Osteocyte (in vitro differentiated cells): ENCODE measurements around the gene GXYLT1. TPM values are rescaled to one million over a fixed set of nuclear protein-coding genes. Genes with fewer than 3 reads are reported as not detected.
A peak's percentile ranks its signal among the peaks of the same experiment; 100 is the strongest.

Source experiments
- DNase-seq: peaks from one replicate; pipeline ENCODE4 v3.0.0; 2021; ENCODE audit warnings: mixed read lengths; ENCODE audit not compliant: unreplicated experiment; ENCODE audit errors: extremely low spot score
- H3K27ac Mint-ChIP-seq: one replicate; pipeline ENCODE4 v1.8.0; 2021; ENCODE audit warnings: mild to moderate bottlenecking, mixed read lengths; ENCODE audit not compliant: unreplicated experiment
- H3K27me3 Mint-ChIP-seq: one replicate; pipeline ENCODE4 v1.8.0; 2021; ENCODE audit warnings: mixed read lengths; ENCODE audit not compliant: unreplicated experiment
- H3K36me3 Mint-ChIP-seq: one replicate; pipeline ENCODE4 v1.8.0; 2021; ENCODE audit warnings: mixed read lengths; ENCODE audit not compliant: unreplicated experiment
- H3K4me1 Mint-ChIP-seq: one replicate; pipeline ENCODE4 v1.8.0; 2021; ENCODE audit warnings: mixed read lengths; ENCODE audit not compliant: unreplicated experiment
- H3K4me3 Mint-ChIP-seq: one replicate; pipeline ENCODE4 v1.8.0; 2021; ENCODE audit warnings: mild to moderate bottlenecking, moderate library complexity, mixed read lengths; ENCODE audit not compliant: unreplicated experiment
- H3K9me3 Mint-ChIP-seq: one replicate; pipeline ENCODE4 v1.8.0; 2021; ENCODE audit warnings: mixed read lengths; ENCODE audit not compliant: unreplicated experiment
- total RNA-seq: library from RNA; stranded (reverse); gene quantifications from 2 replicates; pipeline ENCODE4 v1.2.1, GENCODE V29; 2021
- TF ChIP-seq, protein P1 (sequence below): fragments of 200-600 bp; sonication (generic); IDR thresholded peaks from 2 replicates; pipeline ENCODE4 v1.5.0; 2021; ENCODE audit warnings: antibody characterized with exemption, mild to moderate bottlenecking, moderate library complexity

GXYLT1 gene
- total RNA-seq, 1 donor from 2014 or later = 8.5 TPM

DNA sequence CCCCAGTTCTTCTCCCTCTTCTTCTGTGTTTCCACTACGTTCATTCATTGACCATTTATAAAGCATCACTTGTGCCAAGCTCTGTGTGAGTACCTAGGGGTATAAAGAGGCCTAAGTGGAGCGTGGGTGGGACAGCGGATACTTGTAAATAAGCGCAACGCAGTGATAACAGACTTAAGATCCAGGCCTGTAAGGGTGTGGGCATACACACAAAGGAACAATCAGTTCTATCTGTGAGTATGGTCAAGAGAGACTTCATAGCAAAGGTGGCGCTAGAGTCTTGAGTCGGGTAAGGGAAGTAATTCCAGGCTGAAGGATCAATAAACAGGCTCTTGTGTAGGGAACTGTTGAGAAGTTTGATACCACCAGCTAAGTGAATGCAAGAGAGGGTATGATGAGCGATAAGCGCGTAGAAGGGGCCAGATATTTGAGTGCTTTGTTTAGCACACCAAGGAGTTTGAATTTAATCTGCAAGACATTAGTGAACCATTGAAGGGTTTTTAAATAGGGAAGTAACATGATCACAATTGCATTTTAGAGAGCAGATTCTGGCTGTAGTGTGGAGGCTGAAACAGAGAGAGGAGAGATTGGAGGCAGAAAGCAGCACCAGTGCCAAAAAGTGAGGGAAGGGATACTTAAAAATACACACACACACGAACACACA, 1.0 kb upstream of the GXYLT1 start:
- H3K9me3 Mint-ChIP-seq = no peaks in the 10 kb centered on the region
- peaks cover 23% of the 10 kb centered on the region for H3K4me1 Mint-ChIP-seq
- TF ChIP-seq, protein P1, sequence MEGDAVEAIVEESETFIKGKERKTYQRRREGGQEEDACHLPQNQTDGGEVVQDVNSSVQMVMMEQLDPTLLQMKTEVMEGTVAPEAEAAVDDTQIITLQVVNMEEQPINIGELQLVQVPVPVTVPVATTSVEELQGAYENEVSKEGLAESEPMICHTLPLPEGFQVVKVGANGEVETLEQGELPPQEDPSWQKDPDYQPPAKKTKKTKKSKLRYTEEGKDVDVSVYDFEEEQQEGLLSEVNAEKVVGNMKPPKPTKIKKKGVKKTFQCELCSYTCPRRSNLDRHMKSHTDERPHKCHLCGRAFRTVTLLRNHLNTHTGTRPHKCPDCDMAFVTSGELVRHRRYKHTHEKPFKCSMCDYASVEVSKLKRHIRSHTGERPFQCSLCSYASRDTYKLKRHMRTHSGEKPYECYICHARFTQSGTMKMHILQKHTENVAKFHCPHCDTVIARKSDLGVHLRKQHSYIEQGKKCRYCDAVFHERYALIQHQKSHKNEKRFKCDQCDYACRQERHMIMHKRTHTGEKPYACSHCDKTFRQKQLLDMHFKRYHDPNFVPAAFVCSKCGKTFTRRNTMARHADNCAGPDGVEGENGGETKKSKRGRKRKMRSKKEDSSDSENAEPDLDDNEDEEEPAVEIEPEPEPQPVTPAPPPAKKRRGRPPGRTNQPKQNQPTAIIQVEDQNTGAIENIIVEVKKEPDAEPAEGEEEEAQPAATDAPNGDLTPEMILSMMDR = no peak
- H3K27ac Mint-ChIP-seq = peak overlapping the region; percentile 76
- H3K4me3 Mint-ChIP-seq = peak overlapping the region; percentile 74
- no peak for DNase-seq
- no peaks in the 10 kb centered on the region for H3K36me3 Mint-ChIP-seq
- H3K27me3 Mint-ChIP-seq = no peaks in the 10 kb centered on the region

DNA sequence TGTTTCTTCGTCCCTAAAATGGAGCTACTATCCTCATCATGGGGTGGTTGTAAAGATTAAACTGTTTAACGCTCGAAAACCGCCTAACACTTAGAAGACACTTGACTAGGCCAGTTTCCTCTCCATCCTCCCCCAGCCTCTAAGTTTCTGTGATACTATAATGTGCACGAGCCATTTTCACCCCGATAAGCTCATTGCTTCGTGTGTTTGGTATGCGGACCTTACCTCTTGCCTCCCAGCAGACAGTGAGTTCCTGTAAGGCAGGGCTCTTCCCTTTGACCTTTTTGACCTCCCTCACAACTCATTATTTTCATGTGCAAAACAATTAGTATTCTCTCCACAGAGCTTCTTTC, 499 bp upstream of the GXYLT1 start:
- TF ChIP-seq, protein P1 = no peak

DNA sequence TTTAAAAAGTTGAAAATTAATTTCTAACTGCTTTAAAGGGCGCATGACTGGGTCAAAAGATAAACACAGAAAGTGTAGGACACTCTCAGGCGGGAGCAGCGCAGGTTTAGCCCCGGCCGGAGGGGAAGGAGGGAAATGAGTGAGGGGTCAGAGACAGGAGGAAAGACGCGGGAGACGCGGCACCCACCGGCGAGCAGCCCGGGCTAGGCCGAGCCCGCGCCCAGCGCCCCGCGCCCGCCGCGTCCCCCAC, 591 bp downstream of the GXYLT1 start:
- peak overlapping the region; percentile 72 for H3K27ac Mint-ChIP-seq
- H3K9me3 Mint-ChIP-seq = no peaks in the 10 kb centered on the region
- TF ChIP-seq, protein P1 = no peak
- DNase-seq = no peak
- H3K36me3 Mint-ChIP-seq = no peaks in the 10 kb centered on the region
- H3K27me3 Mint-ChIP-seq = no peaks in the 10 kb centered on the region
- peak overlapping the region; percentile 94 for H3K4me3 Mint-ChIP-seq
- H3K4me1 Mint-ChIP-seq = peaks cover 28% of the 10 kb centered on the region

More for the DNA sequence above, 499 bp upstream of the GXYLT1 start:
- H3K36me3 Mint-ChIP-seq = no peaks in the 10 kb centered on the region
- H3K4me3 Mint-ChIP-seq = peak overlapping the region; percentile 74
- peaks cover 27% of the 10 kb centered on the region for H3K4me1 Mint-ChIP-seq
- H3K27ac Mint-ChIP-seq = peak overlapping the region; percentile 76
- H3K27me3 Mint-ChIP-seq = no peaks in the 10 kb centered on the region
- no peak for DNase-seq
- H3K9me3 Mint-ChIP-seq = no peaks in the 10 kb centered on the region

DNA sequence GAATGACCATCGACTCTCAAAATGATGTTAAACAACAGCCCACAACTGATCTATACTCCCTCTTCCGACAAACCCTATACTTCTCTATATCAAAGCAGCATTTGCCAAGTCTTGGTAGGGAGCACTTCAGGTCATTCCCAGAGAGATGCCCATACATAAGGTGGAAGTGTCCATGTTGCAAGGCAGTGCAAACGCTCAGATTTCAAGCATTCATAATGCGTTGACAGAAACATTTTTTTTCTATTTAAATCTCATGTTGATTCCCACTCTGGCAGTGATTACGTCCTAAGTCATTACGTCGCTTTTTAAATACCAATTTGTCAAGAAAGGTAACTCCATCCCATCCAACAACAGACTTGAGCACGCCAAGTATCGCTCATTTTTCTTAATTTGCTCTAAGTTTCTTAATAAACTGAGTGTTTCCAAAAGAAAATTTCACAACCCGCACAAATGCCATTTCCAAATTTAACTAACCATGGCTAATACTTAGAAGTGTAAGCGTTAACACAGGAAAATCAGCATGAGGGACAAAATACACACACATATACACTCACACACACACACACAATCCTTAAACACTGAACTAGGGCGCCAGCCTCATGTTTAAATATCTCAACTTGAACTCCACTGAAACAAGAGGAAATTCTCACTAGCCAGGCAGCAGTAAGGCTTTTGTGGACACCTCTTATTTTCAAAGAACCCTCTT, 1.1 kb downstream of the GXYLT1 start:
- TF ChIP-seq, protein P1 = no peak
- Mint-ChIP-seq H3K9me3 (no peaks in the 10 kb centered on the region), H3K4me1 (peaks cover 28% of the 10 kb centered on the region), H3K27me3 (no peaks in the 10 kb centered on the region), H3K4me3 (peak overlapping the region; percentile 94), H3K36me3 (no peaks in the 10 kb centered on the region), H3K27ac (peak overlapping the region; percentile 72)
- no peak for DNase-seq

DNA sequence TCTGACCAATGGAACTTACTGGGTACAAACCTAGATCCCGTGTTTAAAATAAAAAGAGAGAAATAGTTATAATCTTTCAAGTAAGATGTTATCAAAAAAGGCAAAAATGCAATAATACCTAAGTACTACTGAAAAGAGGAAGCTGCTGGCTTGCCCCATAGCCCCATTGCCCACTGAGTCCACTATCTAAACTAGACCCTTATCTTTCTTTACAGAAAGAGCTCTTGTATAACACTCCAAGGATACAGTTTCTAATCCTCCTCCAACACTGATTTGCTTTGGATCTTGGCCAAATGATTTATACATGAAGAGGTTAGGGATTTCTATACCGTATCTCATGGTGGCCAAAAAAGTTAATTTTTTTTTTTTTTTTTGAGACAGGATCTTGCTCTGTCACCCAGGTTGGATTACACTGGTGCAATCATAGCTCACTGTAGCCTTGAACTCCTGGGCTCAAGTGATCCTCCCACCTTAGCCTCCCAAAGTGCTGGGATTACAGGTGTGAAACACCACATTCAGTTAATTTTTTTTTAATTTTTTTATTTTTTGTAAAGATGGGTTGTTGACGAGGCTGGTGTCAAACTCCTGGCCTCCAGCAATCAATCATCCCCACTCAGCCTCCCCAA, 2.6 kb downstream of the GXYLT1 start:
- Mint-ChIP-seq H3K27me3 (no peaks in the 10 kb centered on the region), H3K36me3 (no peaks in the 10 kb centered on the region), H3K4me3 (no peak overlapping the region), H3K9me3 (no peaks in the 10 kb centered on the region), H3K27ac (no peak overlapping the region), H3K4me1 (peaks cover 28% of the 10 kb centered on the region)
- no peak for DNase-seq
- TF ChIP-seq, protein P1 = no peak
